Measurements from ENCODE around the gene PTPN4.

DNA sequence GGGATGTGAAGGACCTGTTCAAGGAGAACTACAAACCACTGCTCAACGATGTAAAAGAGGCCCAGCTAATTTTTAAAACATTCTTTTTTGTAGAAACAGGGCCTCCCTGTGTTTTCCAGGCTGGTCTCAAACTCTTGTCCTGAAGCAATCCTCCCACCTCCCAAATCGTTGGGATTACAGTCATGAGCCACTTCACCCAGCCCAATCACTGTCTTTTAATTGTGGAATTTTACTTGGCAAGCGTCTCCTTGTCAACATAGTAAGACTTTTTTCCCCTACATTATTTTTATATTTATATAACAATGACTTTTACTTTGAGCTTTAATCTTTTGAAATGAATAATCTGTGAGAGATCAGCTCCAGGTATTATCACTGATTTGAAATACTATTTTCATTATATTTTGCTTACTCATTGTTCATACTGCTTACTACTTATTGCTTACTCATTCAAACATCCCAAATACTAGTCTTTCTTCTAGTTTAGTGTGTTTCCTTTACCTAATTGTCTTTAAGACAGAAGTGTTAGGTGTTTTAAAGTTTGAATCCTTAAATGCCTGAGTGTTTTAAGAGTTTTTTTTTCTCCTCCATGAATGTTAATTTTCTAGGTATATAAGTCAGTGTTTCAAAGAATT, 48.9 kb downstream of the PTPN4 start:
- TF ChIP-seq DNMT1 (IDR thresholded peaks at IDR 0.05), result no peak
- no peak for TF ChIP-seq PTBP1 (IDR thresholded peaks at IDR 0.05; ENCODE audit: low read depth, low read length)
- TF ChIP-seq KLF13 (tag; IDR thresholded peaks at IDR 0.05; ENCODE audit: borderline replicate concordance, low read depth), result no peak
- no peak for TF ChIP-seq ZNF589 (CRISPR knock-in tag; IDR thresholded peaks at IDR 0.05; ENCODE audit: low read depth)
- no peak for TF ChIP-seq TEAD1 (CRISPR knock-in tag; IDR thresholded peaks at IDR 0.05)
- TF ChIP-seq, protein P1, sequence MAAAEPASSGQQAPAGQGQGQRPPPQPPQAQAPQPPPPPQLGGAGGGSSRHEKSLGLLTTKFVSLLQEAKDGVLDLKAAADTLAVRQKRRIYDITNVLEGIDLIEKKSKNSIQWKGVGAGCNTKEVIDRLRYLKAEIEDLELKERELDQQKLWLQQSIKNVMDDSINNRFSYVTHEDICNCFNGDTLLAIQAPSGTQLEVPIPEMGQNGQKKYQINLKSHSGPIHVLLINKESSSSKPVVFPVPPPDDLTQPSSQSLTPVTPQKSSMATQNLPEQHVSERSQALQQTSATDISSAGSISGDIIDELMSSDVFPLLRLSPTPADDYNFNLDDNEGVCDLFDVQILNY (CRISPR knock-in tag; IDR thresholded peaks at IDR 0.05), result no peak
- TF ChIP-seq BRCA1 (IDR thresholded peaks at IDR 0.05), result no peak
- no peak for TF ChIP-seq BRCA1 (CRISPR knock-in tag; IDR thresholded peaks at IDR 0.05)
- TF ChIP-seq BDP1 (IDR thresholded peaks at IDR 0.05; ENCODE audit: insufficient read depth, insufficient read length), result no peak
- TF ChIP-seq, protein P2, sequence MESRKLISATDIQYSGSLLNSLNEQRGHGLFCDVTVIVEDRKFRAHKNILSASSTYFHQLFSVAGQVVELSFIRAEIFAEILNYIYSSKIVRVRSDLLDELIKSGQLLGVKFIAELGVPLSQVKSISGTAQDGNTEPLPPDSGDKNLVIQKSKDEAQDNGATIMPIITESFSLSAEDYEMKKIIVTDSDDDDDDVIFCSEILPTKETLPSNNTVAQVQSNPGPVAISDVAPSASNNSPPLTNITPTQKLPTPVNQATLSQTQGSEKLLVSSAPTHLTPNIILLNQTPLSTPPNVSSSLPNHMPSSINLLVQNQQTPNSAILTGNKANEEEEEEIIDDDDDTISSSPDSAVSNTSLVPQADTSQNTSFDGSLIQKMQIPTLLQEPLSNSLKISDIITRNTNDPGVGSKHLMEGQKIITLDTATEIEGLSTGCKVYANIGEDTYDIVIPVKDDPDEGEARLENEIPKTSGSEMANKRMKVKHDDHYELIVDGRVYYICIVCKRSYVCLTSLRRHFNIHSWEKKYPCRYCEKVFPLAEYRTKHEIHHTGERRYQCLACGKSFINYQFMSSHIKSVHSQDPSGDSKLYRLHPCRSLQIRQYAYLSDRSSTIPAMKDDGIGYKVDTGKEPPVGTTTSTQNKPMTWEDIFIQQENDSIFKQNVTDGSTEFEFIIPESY (CRISPR knock-in tag; IDR thresholded peaks at IDR 0.05), result no peak

Measured in K562 (cell line).